GM18868 (cell line): ENCODE data around the gene APBA2.
"Not testable (repeated sequence)": the region's sequence is repeated elsewhere in the genome, so short reads cannot be mapped to it uniquely, and the experiment has no call there.

Experiments
- ATAC-seq: cut with Tn5 transposase; IDR thresholded peaks from one replicate; pipeline ENCODE4 v1.9.1; 2021; ENCODE audit warnings: mild to moderate bottlenecking, moderate library complexity; ENCODE audit not compliant: unreplicated experiment

Gene APBA2

DNA sequence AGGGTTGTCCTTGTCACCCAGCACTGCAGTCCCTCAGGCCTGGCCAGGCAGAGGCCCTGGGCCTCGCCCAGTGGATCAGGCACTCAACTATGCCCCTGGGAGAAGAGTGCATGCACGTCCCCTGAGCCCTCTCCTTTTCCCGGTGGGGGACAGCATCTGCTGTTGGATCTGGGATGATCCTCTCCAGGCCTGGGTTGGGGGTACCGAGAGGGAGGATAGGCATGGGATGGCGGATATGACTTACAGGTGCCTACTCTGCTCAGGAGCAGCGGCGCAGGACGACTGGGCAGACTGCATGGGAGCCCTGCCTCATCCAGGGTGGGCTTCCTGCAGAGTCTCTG is 9.0 kb upstream of the APBA2 start:
- ATAC-seq: no peak

- ATAC-seq: no peak
These were observed 7.6 kb upstream of the APBA2 start for GRCh38 chr15:28878209-28878608.

DNA sequence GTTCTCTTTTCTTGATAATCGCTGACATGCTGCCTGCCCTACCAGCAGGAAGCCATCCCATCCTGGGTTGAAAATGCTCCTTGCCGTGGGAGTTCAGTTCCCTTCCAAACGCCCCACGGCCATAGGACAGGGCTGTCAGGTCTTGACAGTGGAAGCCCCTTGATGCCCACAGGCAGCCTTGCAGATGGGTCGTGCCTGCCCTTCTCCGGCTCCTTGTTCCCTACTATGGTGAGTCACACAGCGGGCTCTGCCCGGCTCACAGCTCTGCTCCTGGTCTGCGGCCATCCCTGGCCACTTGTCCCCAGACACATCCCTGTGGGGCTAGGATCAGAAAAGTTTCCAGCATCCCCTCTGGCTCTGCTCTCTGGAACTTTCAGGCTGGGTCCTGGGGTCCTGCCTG is 6.2 kb upstream of the APBA2 start:
- no peak for ATAC-seq

DNA sequence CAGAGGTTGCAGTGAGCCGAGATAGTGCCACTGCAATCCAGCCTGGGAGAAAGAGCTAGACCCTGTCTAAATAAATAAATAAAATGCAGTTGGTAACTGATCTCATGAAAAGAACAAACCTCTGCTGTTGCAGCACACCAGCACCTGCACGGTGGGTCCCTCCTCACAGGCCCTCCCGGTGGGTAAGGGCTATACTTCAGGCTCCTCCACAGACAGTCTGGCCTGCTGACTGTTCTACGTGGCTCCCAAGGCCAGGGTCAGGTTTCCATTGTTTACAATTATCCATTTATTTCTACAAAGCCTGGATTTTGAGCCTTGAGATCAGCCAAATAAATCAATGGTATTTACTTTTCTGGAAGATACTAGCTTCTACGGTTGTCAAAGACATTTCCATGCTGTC is 5.1 kb upstream of the APBA2 start:
- ATAC-seq: no peak

GRCh38 chr15:28881170-28881569 is 4.6 kb upstream of the APBA2 start:
- no peak for ATAC-seq

- no peak for ATAC-seq
These were observed 4.2 kb upstream of the APBA2 start for GRCh38 chr15:28881600-28881999.

DNA sequence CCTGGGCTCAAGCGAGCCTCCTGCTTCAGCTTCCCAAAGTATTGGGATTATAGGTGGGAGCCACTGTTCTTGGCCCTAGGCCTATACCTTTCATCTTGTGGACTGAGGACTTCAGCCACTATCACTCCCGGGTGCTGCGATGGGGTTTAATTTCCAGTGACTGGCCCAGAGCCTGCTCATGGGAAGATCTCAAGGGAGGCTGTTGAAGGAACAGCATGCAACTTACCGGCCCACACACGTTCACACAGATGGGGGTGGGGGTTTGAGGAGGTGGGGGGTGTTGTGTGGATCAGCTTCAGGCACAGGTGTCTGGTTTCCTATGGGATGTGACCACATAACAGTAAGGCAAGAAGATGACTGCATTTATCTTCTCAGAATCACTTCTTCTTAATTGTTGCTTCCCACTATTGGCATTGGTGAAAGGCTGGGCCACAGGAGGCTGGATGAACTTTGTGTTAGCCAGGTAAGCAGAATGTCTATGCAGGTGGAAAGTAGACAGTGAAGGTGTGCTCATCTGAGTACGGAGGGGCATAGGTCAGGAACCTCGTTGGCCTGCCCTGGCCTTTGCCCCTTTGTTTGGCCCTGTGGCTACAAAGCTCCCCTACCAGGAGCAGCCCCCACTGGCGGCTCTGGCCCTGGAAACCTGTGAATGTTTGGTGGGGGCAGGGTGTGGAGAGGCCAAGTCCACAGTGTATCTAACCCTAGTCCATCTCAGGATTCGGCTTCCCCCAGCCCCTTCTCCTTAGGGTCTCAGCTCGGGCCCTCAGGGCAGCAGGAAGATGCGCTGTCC is 1.4 kb upstream of the APBA2 start:
- no peak for ATAC-seq

DNA sequence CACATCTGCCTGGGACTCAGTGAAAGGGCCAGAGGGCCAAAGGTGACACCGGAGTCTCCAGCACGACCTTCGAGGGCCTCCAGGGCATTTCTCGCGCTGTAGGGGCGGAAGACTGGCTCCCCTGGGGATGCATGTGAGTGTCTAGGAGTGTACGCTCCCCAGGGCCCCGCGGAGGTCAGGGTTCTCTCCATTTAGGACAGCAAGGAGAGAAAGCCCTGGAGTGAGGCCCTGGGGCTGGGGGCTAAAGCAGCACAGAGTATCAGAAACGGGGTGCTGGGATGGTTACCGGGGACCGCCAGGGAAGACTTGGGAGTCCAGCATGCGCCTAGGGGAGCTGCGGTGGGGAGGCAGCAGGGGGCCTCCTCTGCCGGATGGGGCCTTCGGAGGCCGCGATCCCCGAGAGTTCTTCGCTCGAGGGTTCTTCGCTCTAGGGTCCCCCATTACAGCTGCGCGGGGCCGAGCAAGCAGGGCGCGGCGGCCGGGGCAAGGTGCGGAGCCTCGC is 595 bp upstream of the APBA2 start:
- ATAC-seq: no peak

DNA sequence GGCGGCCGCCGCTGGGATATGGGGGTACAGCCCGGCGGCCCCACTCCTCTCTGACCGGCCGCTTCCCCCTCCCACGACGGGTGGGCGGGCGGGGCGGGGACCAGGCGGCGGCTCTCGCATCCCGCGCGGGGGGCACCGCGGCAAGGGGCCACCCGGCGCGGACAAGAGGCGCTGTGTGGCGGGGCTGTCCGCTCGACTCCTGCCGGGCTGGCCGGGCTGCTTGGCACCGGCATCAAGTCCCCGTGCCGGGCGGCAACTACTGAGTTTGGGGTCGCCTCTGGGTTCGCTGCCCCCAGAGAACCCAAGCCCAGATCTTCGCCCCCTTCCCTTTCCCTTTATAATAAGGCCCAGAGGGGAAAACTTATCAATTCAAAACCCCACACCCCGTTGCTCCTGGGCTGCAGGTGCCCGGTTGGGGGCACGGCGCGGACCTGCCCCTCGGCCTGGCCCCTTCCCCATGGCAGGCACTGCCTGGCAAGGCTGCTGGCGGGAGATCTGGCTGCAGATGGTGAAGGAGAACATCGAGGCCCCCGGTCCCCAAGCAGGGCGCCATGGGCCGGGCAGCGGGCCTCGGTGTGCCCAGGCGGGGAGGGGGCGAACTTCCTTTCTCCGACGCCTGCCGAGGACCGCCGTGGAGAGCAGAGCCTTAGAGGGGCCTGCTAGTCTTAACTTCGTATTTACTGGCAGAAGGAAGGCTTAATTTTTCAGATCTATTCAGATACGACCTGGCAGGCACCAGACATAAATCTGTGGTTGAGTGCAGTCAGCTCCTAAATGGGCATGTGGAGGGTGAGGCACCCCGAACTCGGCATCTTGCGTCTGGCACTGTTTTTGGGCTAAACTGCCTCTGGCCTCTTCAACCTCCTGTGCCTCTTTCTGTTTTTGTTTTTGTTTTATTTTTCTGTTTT is 911 bp downstream of the APBA2 start:
- no peak for ATAC-seq

DNA sequence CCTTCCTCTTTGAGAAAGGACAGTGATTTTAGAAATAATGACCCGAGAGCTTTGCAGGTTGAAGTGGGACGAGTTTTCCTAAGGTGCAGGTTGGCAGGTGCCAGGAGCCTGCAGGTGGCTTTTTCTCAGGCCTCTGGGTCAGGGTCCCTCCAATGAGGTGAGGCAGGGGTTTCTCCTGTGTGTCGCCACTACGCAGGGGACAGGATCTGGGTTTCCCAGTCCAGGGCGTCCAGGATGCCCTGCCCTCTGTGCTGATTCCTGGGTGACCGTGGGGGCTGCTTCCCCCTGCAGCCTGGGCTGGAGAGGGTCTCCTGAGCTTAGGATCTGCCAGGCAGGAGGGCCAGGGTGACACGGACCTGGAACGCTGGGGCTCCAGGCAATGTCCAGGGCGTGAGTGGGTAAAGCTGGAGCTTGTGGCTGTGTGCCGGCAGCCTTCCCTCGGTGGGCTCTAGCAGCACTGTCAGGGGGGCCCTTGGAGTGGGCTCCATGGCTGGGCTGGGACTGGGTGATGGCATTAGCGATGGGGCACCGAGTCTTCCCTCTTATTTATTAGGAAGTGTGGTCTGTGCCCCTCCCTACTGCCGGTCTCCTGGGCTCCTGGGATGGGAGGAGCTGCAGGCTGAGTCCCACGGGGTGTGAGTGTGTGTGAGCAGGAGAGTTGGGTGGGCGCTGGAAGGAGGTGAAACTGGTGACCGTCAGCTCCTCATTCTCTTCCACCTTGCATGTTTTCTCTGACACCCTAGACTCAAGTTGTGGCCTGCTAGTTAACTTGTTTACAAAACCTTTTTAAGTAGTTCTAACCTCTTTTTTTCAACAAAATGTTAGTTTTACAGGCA is 1.8 kb downstream of the APBA2 start:
- no peak for ATAC-seq

DNA sequence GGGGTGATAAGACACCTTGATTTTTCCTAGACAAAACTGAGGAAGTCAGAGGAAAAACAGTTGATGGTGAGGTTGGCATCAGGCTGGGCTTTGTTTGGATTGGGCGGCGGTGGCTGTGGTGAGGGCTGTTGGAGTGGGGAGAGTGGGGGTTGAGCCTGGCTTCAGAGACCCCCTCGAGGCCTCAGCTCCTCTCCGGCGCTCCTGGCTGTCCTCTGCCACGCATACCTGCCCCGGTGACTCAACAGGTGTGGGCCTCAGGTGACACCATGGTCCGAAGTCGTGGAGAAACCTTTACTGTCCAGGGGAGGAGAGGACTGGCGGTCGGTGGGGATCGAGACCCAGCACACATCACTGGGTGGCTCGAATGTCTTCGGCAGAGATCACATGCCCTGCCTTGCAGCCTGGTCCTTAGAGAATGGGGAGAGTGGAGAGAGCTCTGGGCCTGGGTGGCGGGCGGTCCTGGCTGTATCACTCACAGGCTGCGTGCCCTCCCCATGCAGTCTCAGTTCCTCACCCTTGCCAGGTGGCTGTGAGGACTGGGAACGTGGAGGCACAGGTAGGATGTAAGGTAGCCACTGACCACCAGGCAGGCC is 2.6 kb downstream of the APBA2 start:
- ATAC-seq: no peak

GRCh38 chr15:28888900-28889299 is 3.1 kb downstream of the APBA2 start:
- ATAC-seq: no peak

DNA sequence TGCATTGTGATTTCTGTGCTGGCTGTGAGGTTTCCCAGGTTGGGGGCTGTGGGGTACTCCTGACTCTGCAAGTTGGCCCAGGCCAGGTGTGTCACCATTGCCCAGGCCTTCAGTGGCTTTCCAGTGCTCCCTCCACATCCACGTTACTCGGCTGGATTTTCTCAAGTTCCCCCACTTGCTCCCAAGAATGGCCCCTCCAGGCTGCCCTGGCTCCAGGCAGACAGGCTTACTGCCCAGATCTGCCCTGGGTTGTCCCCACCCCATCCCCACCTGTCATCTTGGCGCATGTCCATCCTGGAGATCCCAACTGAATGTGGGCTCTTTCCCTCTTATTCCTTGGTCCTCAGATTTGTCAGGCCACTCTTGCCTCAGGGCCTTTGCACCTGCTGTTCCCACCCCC is 3.6 kb downstream of the APBA2 start:
- ATAC-seq: no peak

- not testable (repeated sequence) for ATAC-seq
These were observed 4.1 kb downstream of the APBA2 start for GRCh38 chr15:28889871-28890270.

GRCh38 chr15:28890291-28890690 is 4.5 kb downstream of the APBA2 start:
- ATAC-seq: not testable (repeated sequence)

DNA sequence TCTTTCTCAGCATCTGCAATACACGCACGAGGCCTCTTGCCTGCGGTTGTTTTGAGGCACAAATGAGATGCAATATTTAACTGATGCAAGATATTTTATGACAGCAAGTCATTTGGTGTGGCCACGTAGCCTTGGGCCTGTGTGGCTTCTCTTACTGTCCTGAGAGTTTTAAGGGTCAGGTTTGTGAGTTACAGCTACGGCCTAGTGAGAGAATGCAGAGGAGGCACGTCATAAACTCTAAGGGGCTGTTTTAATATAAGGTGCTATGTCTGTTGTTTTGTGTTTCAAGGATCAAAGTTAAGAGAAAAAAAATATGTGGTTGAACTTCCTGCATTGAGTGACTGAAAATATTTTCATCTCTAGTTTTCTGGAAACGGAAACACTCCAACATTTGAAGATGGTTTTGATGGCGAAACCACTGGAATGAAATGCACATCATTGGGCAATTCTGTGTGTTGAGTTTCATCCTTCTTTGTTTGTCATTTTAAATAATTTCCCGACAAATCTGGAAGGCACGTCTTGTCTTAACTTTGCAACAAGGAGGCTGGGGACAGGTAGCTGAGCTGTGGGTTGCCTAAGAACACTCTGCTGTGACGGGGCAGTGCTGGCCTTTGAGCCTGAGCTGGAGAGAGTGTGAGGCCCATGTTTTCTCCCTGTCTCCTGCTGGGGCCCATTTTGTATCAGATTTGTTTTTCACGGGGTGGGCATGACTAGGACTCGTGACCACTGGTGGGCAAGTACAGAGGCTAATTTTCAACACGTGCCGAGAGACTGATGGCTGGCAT is 5.1 kb downstream of the APBA2 start:
- ATAC-seq: no peak

DNA sequence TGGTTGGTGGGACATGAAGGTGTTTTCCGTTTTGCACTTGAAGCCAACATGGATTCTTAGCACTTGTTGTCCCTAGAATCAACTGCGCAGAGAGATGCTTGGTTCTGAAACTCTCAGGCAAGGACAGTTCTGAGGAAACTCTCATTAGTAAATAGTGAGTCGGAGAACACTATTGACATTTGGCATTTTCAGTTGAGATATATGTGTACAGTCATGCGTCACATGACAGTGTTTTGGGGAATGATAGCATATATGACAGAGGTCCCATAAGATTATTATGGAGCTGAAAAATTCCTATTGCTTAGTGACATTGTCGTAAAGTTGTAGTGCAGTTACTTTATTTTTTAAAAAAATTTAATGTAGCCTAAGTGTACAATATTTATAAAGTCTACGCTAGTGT is 5.8 kb downstream of the APBA2 start:
- no peak for ATAC-seq

DNA sequence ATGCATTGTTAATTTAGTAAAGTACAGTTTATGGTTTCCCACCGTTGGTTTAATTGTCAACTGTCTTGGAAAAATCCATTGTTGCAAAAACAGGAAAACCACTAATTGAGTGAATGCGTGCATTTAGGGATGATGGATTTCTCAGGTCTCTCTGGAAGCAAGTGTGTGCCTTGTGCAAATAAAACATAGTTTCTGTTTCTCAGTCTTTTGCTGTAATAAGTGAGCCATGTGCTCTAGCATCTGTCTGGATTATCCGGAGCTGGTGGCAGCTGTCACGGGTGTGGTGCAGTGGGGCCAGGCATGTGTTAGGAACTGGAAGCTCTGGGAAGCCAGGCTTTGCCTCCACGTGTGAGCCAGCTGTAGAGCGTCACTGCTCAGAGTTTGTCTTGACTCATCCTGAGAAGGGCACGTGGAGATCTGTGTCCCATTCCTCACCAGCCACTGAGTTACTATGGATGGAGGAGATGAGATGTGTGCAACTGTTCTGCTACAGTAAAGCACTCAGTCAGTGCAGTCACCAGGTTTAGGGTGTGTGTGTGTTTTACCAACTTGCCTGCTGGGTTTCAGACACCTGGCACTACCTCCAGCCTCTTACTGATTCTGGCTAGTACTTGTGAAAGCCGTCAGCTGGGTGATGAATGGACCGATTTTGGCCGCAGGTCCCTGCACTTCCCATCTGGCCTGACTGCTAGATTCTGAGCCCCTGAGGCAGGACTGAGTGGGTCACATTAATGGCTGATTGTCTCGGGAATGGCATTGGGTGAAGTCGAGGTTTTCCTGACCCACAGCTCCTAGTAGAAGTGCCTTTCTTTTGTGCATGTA is 7.2 kb downstream of the APBA2 start:
- no peak for ATAC-seq

DNA sequence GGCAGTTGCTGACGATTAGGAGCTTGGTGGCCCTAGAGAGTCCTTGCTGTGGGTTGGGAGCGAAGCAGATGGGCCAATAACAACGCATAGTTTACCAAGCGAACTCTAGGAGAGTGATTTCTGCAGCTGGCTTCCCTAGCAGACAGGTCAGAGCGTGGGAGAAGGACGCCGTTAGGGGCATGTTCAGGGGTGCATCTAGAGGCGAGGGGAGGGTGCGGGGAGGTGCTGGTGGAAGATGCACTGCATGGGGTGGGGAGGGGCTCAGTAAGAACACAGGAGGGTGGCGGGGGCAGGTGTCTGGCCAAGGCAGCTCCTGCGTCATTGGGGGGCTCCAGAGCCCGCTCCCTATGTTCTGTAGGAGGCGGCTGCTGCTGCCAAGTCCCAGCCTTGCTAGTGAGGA is 8.9 kb downstream of the APBA2 start:
- ATAC-seq: no peak
